Mucosa of descending colon (tissue), 3 donors: ENCODE data around the gene MYL7. TPM values are rescaled to one million over a fixed set of nuclear protein-coding genes. Genes with fewer than 3 reads are reported as not detected.

Experiments used
- ATAC-seq: fragments of 200-7000 bp; cut with Tn5 transposase; one replicate; pipeline ENCODE4 v1.9.1; 2020; ENCODE audit warnings: mild to moderate bottlenecking, moderate library complexity
- DNase-seq, 3 donors: peaks; one replicate each; pipeline ENCODE4 v3.0.0-alpha.2; 2020
- H3K36me3 ChIP-seq: fragments of 200-600 bp; one replicate; pipeline ENCODE4 v1.8.0; 2021; ENCODE audit warnings: low read depth, mild to moderate bottlenecking
- H3K4me1 ChIP-seq: fragments of 200-600 bp; one replicate; pipeline ENCODE4 v1.8.0; 2021; ENCODE audit warnings: low read depth, mild to moderate bottlenecking
- H3K4me3 ChIP-seq: fragments of 200-600 bp; one replicate; pipeline ENCODE4 v1.8.0; 2021; ENCODE audit warnings: mild to moderate bottlenecking
- H3K9me3 ChIP-seq: fragments of 200-600 bp; one replicate; pipeline ENCODE4 v1.8.0; 2021; ENCODE audit warnings: mild to moderate bottlenecking
- CTCF ChIP-seq: fragments of 200-600 bp; IDR thresholded peaks from one replicate; pipeline ENCODE4 v1.8.0; 2022; ENCODE audit warnings: antibody characterized with exemption, mild to moderate bottlenecking
- intact Hi-C, 2 donors: fragments of 100-400 bp; cut with DNase I in 1 of 2; cut with micrococcal nuclease in 1 of 2; formaldehyde crosslinking; loops; one replicate each; pipeline versions ENCODE4 v1.11.0 to v1.11.1; 2022; cut with DNase I, micrococcal nuclease
- total RNA-seq, 3 donors: library from RNA; stranded (reverse); fragmentation: NEBNext Ultra II Directional in 2 of 3; extraction: Animal tissue kit (Norgen Biotek cat#: 25700) in 2 of 3; gene quantifications; one replicate each; pipeline versions ENCODE4 v1.2.1 to v1.2.4, GENCODE V29; 2021 to 2023
- donor health status: DM: no; HTN: no; CAD: no; lungs with moderate emphysema.
- donor health status: DM: no; HTN: no; CAD: no.
- donor health status: DM: no; HTN: yes; CAD: no.

MYL7 gene
- total RNA-seq, 3 donors from 2014 or later, result 2.0 TPM; not detected in 2

GRCh38 chr7:44142028-44142427, 896 bp upstream of the MYL7 start:
- Histone ChIP-seq H3K36me3 (no peaks in the 10 kb centered on the region), H3K4me1 (no peaks in the 10 kb centered on the region), H3K9me3 (no peaks in the 10 kb centered on the region), H3K4me3 (no peak overlapping the region)
- DNase-seq (no peak), ATAC-seq (no peak)
- TF ChIP-seq CTCF, result no peak
- intact Hi-C loops, result no loop called here

- Histone ChIP-seq H3K36me3 (no peaks in the 10 kb centered on the region), H3K4me3 (no peak overlapping the region), H3K4me1 (no peaks in the 10 kb centered on the region), H3K9me3 (no peaks in the 10 kb centered on the region)
- ATAC-seq, result no peak
- TF ChIP-seq CTCF, result no peak
- intact Hi-C loops, result no loop called here
- no peak for DNase-seq
Observed at GRCh38 chr7:44140341-44140740, 791 bp downstream of the MYL7 start.

GRCh38 chr7:44139311-44140010, 1.7 kb downstream of the MYL7 start:
- ATAC-seq, result no peak
- Histone ChIP-seq H3K4me3 (no peak overlapping the region), H3K4me1 (no peaks in the 10 kb centered on the region), H3K9me3 (no peaks in the 10 kb centered on the region), H3K36me3 (no peaks in the 10 kb centered on the region)
- intact Hi-C loops, result no loop called here
- TF ChIP-seq CTCF, result no peak
- DNase-seq, result no peak

GRCh38 chr7:44138698-44139097, 2.4 kb downstream of the MYL7 start:
- H3K9me3 ChIP-seq, result no peaks in the 10 kb centered on the region
- no peak for TF ChIP-seq CTCF
- intact Hi-C loops, result no loop called here
- no peak overlapping the region for H3K4me3 ChIP-seq
- ATAC-seq, result no peak
- H3K4me1 ChIP-seq, result no peaks in the 10 kb centered on the region
- no peaks in the 10 kb centered on the region for H3K36me3 ChIP-seq
- no peak for DNase-seq

- TF ChIP-seq CTCF, result no peak
Observed at GRCh38 chr7:44136731-44137130, 4.4 kb downstream of the MYL7 start.

More at GRCh38 chr7:44136731-44137130, 4.4 kb downstream of the MYL7 start:
- ATAC-seq (no peak), DNase-seq (no peak)
- Histone ChIP-seq H3K4me3 (no peak overlapping the region), H3K9me3 (no peaks in the 10 kb centered on the region), H3K36me3 (no peaks in the 10 kb centered on the region), H3K4me1 (no peaks in the 10 kb centered on the region)
- intact Hi-C loops, result no loop called here
